Daoy (cell line): ENCODE measurements around the gene SRCAP. TPM values are rescaled to one million over a fixed set of nuclear protein-coding genes. Genes with fewer than 3 reads are reported as not detected.

ENCODE experiments used
- total RNA-seq: library from RNA; depleted of rRNA; stranded (reverse); fragments of >200 nt; shearing (Covaris generic); gene quantifications from 2 replicates; pipeline ENCODE4 v1.2.3, GENCODE V29; 2014; rRNA removed

The SRCAP gene
- total RNA-seq, 1 experiment from 2014 or later = 11.3 TPM

Other genes starting within 250 kb of the SRCAP start
- gene ITGAL, start 226.4 kb upstream of the SRCAP start, total RNA-seq = not detected in 2 replicates
- 16.7 and 19.2 TPM in 2 replicates for gene ZNF768, start 172.6 kb upstream of the SRCAP start, total RNA-seq
- 5.5 and 6.9 TPM in 2 replicates for gene ZNF747, start 164.3 kb upstream of the SRCAP start, total RNA-seq
- gene ZNF764, start 140.8 kb upstream of the SRCAP start, total RNA-seq = 3.3 and 4.4 TPM in 2 replicates
- gene ZNF688, start 127.5 kb upstream of the SRCAP start, total RNA-seq = 7.1 and 15.5 TPM in 2 replicates
- 2.7 and 6.2 TPM in 2 replicates for gene ZNF785, start 113.5 kb upstream of the SRCAP start, total RNA-seq
- gene ZNF689, start 88.8 kb upstream of the SRCAP start, total RNA-seq = 7.3 and 7.5 TPM in 2 replicates
- gene PRR14, start 48.2 kb upstream of the SRCAP start, total RNA-seq = 2.7 and 6.3 TPM in 2 replicates
- 9.8 and 14.5 TPM in 2 replicates for gene FBRS, start 40.7 kb upstream of the SRCAP start, total RNA-seq
- 16.5 and 24.5 TPM in 2 replicates for gene PHKG2, start 49.3 kb downstream of the SRCAP start, total RNA-seq
- gene CFAP119, start 62.9 kb downstream of the SRCAP start, total RNA-seq = 0.91 and 5.2 TPM in 2 replicates
- gene RNF40, start 63.2 kb downstream of the SRCAP start, total RNA-seq = 57.8 and 58.9 TPM in 2 replicates
- 5.0 and 6.5 TPM in 2 replicates for gene ZNF629, start 88.0 kb downstream of the SRCAP start, total RNA-seq
- 27.8 and 29.4 TPM in 2 replicates for gene BCL7C, start 194.9 kb downstream of the SRCAP start, total RNA-seq
- 0.33 and 0.46 TPM in 2 replicates for gene CTF1, start 197.4 kb downstream of the SRCAP start, total RNA-seq
- 14.0 and 16.3 TPM in 2 replicates for gene FBXL19, start 224.4 kb downstream of the SRCAP start, total RNA-seq
- gene ORAI3, start 249.9 kb downstream of the SRCAP start, total RNA-seq = 1.1 and 1.5 TPM in 2 replicates